GM19043 (cell line): ENCODE results near the gene RGS18.
A peak's percentile ranks its signal among the peaks of the same experiment; 100 is the strongest.
"Not testable (repeated sequence)": the region's sequence is repeated elsewhere in the genome, so short reads cannot be mapped to it uniquely, and the experiment has no call there.

Experiments used
- ATAC-seq: cut with Tn5 transposase; IDR thresholded peaks from one replicate; pipeline ENCODE4 v1.9.1; 2021; ENCODE audit warnings: low read depth; ENCODE audit not compliant: unreplicated experiment

The RGS18 gene

GRCh38 chr1:192158181-192158580, at the start of gene RGS18:
Gene RGS18 (plus strand): TSS chr1:192158462. CDS start chr1:192158638, 176 bp downstream.
- ATAC-seq: peak; percentile 85

GRCh38 chr1:192109576-192109975, 48.7 kb upstream of the RGS18 start:
- no peak for ATAC-seq

- ATAC-seq: no peak
Measured at GRCh38 chr1:192115000-192115399, 43.3 kb upstream of the RGS18 start.

- ATAC-seq: no peak
Measured at GRCh38 chr1:192118881-192119405, 39.3 kb upstream of the RGS18 start.

- no peak for ATAC-seq
Measured at GRCh38 chr1:192119701-192120100, 38.6 kb upstream of the RGS18 start.

- no peak for ATAC-seq
Measured at GRCh38 chr1:192122668-192123067, 35.6 kb upstream of the RGS18 start.

GRCh38 chr1:192123212-192123611, 35.0 kb upstream of the RGS18 start:
- ATAC-seq: no peak

- ATAC-seq: no peak
Measured at GRCh38 chr1:192126030-192126619, 32.1 kb upstream of the RGS18 start.

GRCh38 chr1:192130175-192130574, 28.1 kb upstream of the RGS18 start:
- no peak for ATAC-seq

- not testable (repeated sequence) for ATAC-seq
Measured at GRCh38 chr1:192130865-192131264, 27.4 kb upstream of the RGS18 start.

GRCh38 chr1:192131914-192132313, 26.3 kb upstream of the RGS18 start:
- ATAC-seq: no peak

GRCh38 chr1:192133350-192133926, 24.8 kb upstream of the RGS18 start:
- ATAC-seq: no peak

- ATAC-seq: no peak
Measured at GRCh38 chr1:192140382-192140781, 17.9 kb upstream of the RGS18 start.

- ATAC-seq: no peak
Measured at GRCh38 chr1:192147221-192147620, 11.0 kb upstream of the RGS18 start.

- no peak for ATAC-seq
Measured at GRCh38 chr1:192147696-192148095, 10.6 kb upstream of the RGS18 start.

GRCh38 chr1:192151176-192151575, 7.1 kb upstream of the RGS18 start:
- no peak for ATAC-seq

GRCh38 chr1:192153276-192153675, 5.0 kb upstream of the RGS18 start:
- no peak for ATAC-seq

GRCh38 chr1:192157067-192157466, 1.2 kb upstream of the RGS18 start:
- ATAC-seq: no peak

GRCh38 chr1:192159014-192159413, 752 bp downstream of the RGS18 start:
- ATAC-seq: no peak

GRCh38 chr1:192159781-192160180, 1.5 kb downstream of the RGS18 start:
- ATAC-seq: no peak

- ATAC-seq: no peak
Measured at GRCh38 chr1:192160196-192160595, 1.9 kb downstream of the RGS18 start.

GRCh38 chr1:192161976-192162375, 3.7 kb downstream of the RGS18 start:
- ATAC-seq: no peak
